Lower lobe of right lung (tissue), 2 donors: ENCODE measurements around the gene NT5M. TPM values are rescaled to one million over a fixed set of nuclear protein-coding genes. Genes with fewer than 3 reads are reported as not detected.

Experiments
- ATAC-seq, 2 donors: fragments of 200-7000 bp; cut with Tn5 transposase; one replicate each; pipeline ENCODE4 v1.9.1; 2020 to 2022; ENCODE audit warnings: mild to moderate bottlenecking in 2 of 2, moderate library complexity in 2 of 2
- DNase-seq: peaks from one replicate; pipeline ENCODE4 v3.0.0-alpha.2; 2020
- H3K27ac ChIP-seq: fragments of 200-600 bp; one replicate; pipeline ENCODE4 v1.8.0; 2022
- H3K27me3 ChIP-seq: fragments of 200-600 bp; one replicate; pipeline ENCODE4 v1.8.0; 2022; ENCODE audit warnings: low read depth
- H3K36me3 ChIP-seq: fragments of 200-600 bp; one replicate; pipeline ENCODE4 v1.8.0; 2022; ENCODE audit warnings: mild to moderate bottlenecking
- H3K4me1 ChIP-seq: fragments of 200-600 bp; one replicate; pipeline ENCODE4 v1.8.0; 2022
- H3K4me3 ChIP-seq: fragments of 200-600 bp; one replicate; pipeline ENCODE4 v1.8.0; 2022; ENCODE audit warnings: mild to moderate bottlenecking
- H3K9me3 ChIP-seq: fragments of 200-600 bp; one replicate; pipeline ENCODE4 v1.8.0; 2022
- intact Hi-C: fragments of 100-400 bp; cut with DNase I; formaldehyde crosslinking; loops from one replicate; pipeline ENCODE4 v1.11.0; 2022
- total RNA-seq: library from RNA; stranded (reverse); fragmentation: NEBNext Ultra II Directional; extraction: Animal tissue kit (Norgen Biotek cat#: 25700); gene quantifications from one replicate; pipeline ENCODE4 v1.2.1, GENCODE V29; 2021
- TF ChIP-seq, protein P1 (sequence below): fragments of 200-600 bp; IDR thresholded peaks from one replicate; pipeline ENCODE4 v1.8.0; 2022; ENCODE audit warnings: antibody characterized with exemption, mild to moderate bottlenecking
- donor health status: DM: no; HTN: yes; CAD: no; lungs with severe emphysema.

NT5M gene
- total RNA-seq, 1 donor from 2014 or later = 1.1 TPM

DNA sequence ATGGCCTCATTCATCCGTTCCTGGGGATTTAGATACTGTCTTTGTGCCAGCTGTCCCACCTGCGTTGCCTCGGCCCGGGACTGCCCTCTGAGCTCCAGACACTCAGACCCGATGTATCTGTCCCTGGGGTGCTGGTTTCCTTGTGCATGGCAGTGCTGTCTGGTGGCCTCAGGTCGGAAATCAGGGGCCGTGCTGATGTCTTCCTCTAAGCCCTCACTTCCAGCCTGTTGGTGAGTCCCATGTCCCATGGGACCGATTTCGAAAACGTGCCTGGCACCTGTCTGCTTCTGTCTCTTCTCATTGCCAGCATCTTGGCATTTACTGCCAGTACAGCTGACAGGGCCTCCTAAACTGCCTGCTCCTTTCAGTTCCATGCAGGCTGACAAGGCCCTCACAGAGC, 22.1 kb downstream of the NT5M start:
- peak; percentile 34 for DNase-seq
- ATAC-seq = no peak
- intact Hi-C loops = no loop called here
- Histone ChIP-seq H3K4me3 (no peak overlapping the region), H3K27me3 (no peaks in the 10 kb centered on the region), H3K27ac (no peak overlapping the region), H3K36me3 (no peaks in the 10 kb centered on the region), H3K4me1 (no peaks in the 10 kb centered on the region), H3K9me3 (no peaks in the 10 kb centered on the region)
- TF ChIP-seq, protein P1, sequence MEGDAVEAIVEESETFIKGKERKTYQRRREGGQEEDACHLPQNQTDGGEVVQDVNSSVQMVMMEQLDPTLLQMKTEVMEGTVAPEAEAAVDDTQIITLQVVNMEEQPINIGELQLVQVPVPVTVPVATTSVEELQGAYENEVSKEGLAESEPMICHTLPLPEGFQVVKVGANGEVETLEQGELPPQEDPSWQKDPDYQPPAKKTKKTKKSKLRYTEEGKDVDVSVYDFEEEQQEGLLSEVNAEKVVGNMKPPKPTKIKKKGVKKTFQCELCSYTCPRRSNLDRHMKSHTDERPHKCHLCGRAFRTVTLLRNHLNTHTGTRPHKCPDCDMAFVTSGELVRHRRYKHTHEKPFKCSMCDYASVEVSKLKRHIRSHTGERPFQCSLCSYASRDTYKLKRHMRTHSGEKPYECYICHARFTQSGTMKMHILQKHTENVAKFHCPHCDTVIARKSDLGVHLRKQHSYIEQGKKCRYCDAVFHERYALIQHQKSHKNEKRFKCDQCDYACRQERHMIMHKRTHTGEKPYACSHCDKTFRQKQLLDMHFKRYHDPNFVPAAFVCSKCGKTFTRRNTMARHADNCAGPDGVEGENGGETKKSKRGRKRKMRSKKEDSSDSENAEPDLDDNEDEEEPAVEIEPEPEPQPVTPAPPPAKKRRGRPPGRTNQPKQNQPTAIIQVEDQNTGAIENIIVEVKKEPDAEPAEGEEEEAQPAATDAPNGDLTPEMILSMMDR = no peak

- Histone ChIP-seq H3K36me3 (no peaks in the 10 kb centered on the region), H3K4me3 (no peak overlapping the region), H3K27me3 (no peaks in the 10 kb centered on the region), H3K27ac (no peak overlapping the region), H3K4me1 (no peaks in the 10 kb centered on the region), H3K9me3 (no peaks in the 10 kb centered on the region)
- no peak for ATAC-seq
- intact Hi-C loops = no loop called here
- TF ChIP-seq, protein P1 = no peak
- peak; percentile 22 for DNase-seq
Measured at GRCh38 chr17:17325816-17326215, 22.6 kb downstream of the NT5M start.

DNA sequence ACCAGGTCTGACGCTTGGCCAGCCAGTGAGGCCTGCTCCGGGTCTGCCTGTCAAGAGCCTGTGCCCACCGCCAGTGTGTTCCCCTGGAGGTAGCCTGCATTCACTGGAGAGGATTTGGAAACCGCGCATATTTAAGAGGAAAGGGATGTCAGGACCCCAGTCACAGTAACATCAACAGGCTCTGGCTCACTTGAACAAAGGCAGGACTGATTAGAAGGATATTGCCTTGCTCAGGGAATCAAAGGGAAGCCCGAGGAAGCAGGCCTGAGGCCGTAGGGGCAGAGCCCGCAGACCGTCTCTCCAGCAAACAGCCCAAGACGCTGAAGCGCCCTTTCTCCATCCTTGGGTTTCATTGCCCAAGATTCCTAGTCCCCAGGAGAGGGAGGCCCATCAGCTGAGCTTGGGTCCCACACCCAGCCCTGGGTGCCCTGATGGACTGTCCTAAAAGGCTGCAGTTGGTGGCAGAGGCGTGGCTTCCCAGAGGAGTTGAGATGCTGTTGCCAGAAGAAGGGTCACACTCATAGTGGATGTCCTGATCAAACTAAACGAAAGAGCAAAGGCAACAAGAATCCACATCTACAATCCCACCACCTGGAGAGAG, 23.2 kb downstream of the NT5M start:
- H3K4me3 ChIP-seq = no peak overlapping the region
- no peaks in the 10 kb centered on the region for H3K9me3 ChIP-seq
- H3K4me1 ChIP-seq = no peaks in the 10 kb centered on the region
- no peak overlapping the region for H3K27ac ChIP-seq
- intact Hi-C loops = no loop called here
- H3K36me3 ChIP-seq = no peaks in the 10 kb centered on the region
- no peak for ATAC-seq
- TF ChIP-seq, protein P1 = no peak
- H3K27me3 ChIP-seq = no peaks in the 10 kb centered on the region
- peak; percentile 30 for DNase-seq

GRCh38 chr17:17328251-17328650, 25.1 kb downstream of the NT5M start:
- Histone ChIP-seq H3K27ac (no peak overlapping the region), H3K9me3 (no peaks in the 10 kb centered on the region), H3K27me3 (no peaks in the 10 kb centered on the region), H3K4me3 (no peak overlapping the region), H3K4me1 (no peaks in the 10 kb centered on the region), H3K36me3 (no peaks in the 10 kb centered on the region)
- TF ChIP-seq, protein P1 = no peak
- DNase-seq = peak; percentile 21
- intact Hi-C loops = no loop called here
- ATAC-seq = peak in 1 of 2 donors; percentile 14

DNA sequence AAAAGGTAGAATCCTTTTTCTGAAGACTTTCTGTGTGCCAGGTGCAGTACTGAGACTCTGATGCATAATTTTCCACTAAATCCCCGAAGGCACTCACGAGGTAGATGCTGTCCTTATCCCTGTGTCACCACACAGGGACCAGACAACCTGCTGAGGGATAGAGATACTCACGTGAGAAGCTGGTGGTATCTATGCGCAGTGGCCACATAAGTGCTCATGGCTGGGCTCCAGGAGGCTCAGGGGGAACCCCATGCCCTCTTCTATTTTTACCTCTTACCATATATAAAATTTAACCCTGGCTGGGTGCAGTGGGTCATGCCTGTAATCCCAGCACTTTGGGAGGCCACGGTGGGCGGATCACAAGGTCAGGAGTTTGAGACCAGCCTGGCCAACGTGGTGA, 38.3 kb downstream of the NT5M start:
- no peaks in the 10 kb centered on the region for H3K4me1 ChIP-seq
- H3K27ac ChIP-seq = no peak overlapping the region
- H3K27me3 ChIP-seq = no peaks in the 10 kb centered on the region
- H3K36me3 ChIP-seq = no peaks in the 10 kb centered on the region
- no peak for DNase-seq
- intact Hi-C loops = no loop called here
- no peaks in the 10 kb centered on the region for H3K9me3 ChIP-seq
- ATAC-seq = no peak
- no peak overlapping the region for H3K4me3 ChIP-seq
- TF ChIP-seq, protein P1 = no peak
